Chondrocyte (in vitro differentiated cells): ENCODE data around the gene GRM7. TPM values are rescaled to one million over a fixed set of nuclear protein-coding genes. Genes with fewer than 3 reads are reported as not detected.

Source experiments
- DNase-seq: peaks from one replicate; pipeline ENCODE4 v3.0.0; 2021; ENCODE audit warnings: mixed read lengths, low spot score
- H3K27ac Mint-ChIP-seq: one replicate; pipeline ENCODE4 v1.8.0; 2021; ENCODE audit warnings: mild to moderate bottlenecking, moderate library complexity, mixed read lengths; ENCODE audit not compliant: unreplicated experiment
- H3K27me3 Mint-ChIP-seq: 2 replicates; pipeline ENCODE4 v1.8.0; 2021; ENCODE audit warnings: low read depth, mixed read lengths
- H3K36me3 Mint-ChIP-seq: 2 replicates; pipeline ENCODE4 v1.8.0; 2021; ENCODE audit warnings: low read depth, mixed read lengths
- H3K4me1 Mint-ChIP-seq: 2 replicates; pipeline ENCODE4 v1.8.0; 2021; ENCODE audit warnings: low read depth, mild to moderate bottlenecking, mixed read lengths
- H3K4me3 Mint-ChIP-seq: one replicate; pipeline ENCODE4 v1.8.0; 2021; ENCODE audit warnings: mild to moderate bottlenecking, moderate library complexity, mixed read lengths; ENCODE audit not compliant: unreplicated experiment
- H3K9me3 Mint-ChIP-seq: 2 replicates; pipeline ENCODE4 v1.8.0; 2021; ENCODE audit warnings: low read depth, mixed read lengths
- total RNA-seq: library from RNA; stranded (reverse); gene quantifications from 3 replicates; pipeline ENCODE4 v1.2.1, GENCODE V29; 2021
- TF ChIP-seq, protein P1 (sequence below): fragments of 200-600 bp; sonication (generic); IDR thresholded peaks from 2 replicates; pipeline ENCODE4 v1.5.0; 2021; ENCODE audit warnings: antibody characterized with exemption, mild to moderate bottlenecking, moderate library complexity

The GRM7 gene
- total RNA-seq, 1 donor from 2014 or later = not detected

GRCh38 chr3:7630351-7630911 is 769.5 kb downstream of the GRM7 start:
- DNase-seq = no peak
- no peaks in the 10 kb centered on the region for H3K36me3 Mint-ChIP-seq
- H3K4me3 Mint-ChIP-seq = no peak overlapping the region
- H3K27me3 Mint-ChIP-seq = peaks cover 2% of the 10 kb centered on the region
- peaks cover 8% of the 10 kb centered on the region for H3K4me1 Mint-ChIP-seq
- no peak overlapping the region for H3K27ac Mint-ChIP-seq
- H3K9me3 Mint-ChIP-seq = no peaks in the 10 kb centered on the region
- TF ChIP-seq, protein P1, sequence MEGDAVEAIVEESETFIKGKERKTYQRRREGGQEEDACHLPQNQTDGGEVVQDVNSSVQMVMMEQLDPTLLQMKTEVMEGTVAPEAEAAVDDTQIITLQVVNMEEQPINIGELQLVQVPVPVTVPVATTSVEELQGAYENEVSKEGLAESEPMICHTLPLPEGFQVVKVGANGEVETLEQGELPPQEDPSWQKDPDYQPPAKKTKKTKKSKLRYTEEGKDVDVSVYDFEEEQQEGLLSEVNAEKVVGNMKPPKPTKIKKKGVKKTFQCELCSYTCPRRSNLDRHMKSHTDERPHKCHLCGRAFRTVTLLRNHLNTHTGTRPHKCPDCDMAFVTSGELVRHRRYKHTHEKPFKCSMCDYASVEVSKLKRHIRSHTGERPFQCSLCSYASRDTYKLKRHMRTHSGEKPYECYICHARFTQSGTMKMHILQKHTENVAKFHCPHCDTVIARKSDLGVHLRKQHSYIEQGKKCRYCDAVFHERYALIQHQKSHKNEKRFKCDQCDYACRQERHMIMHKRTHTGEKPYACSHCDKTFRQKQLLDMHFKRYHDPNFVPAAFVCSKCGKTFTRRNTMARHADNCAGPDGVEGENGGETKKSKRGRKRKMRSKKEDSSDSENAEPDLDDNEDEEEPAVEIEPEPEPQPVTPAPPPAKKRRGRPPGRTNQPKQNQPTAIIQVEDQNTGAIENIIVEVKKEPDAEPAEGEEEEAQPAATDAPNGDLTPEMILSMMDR = no peak

DNA sequence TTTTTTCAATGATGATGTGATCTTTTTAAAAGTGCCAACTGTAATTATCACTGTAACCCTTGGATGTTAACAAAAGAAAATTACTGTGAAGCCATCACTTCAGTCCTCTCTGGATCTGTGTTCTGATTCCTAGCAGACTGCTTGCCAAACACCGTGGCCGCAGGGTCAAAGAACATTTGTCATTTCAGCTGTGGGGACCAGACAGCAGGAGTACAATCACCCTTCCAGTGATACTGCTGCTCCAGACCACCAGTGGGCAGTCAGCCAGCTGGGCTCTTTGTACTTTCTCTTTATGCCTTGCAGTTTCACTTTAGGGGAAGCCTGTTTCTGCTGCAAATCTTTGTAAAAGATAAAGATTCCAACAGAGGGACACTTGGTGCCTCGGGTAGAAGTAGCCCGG is 770.0 kb downstream of the GRM7 start:
- Mint-ChIP-seq H3K27me3 (peaks cover 2% of the 10 kb centered on the region), H3K9me3 (no peaks in the 10 kb centered on the region), H3K4me1 (peaks cover 8% of the 10 kb centered on the region), H3K4me3 (peak overlapping the region; percentile 37), H3K27ac (no peak overlapping the region), H3K36me3 (no peaks in the 10 kb centered on the region)
- TF ChIP-seq, protein P1 = peak; percentile 15
- DNase-seq = no peak

DNA sequence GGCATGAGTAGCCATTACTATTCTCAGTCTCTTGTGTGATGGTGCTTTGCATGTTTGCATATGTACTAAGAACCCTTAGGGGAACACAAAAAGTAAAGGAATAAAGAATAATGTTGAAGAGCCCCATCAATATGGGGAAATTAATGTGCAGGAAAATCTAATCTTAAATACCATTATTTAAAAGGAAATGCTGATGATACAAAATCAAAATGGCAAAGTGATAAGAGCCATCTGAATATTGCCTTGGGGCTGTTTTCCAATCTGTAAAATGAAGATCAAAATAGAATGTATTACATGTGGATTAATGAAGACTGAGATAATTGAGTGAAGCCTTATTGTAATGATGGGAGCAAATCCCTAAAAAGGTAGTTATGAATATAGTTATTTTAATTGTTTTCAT is 771.4 kb downstream of the GRM7 start:
- H3K36me3 Mint-ChIP-seq = no peaks in the 10 kb centered on the region
- no peak for DNase-seq
- H3K27me3 Mint-ChIP-seq = peaks cover 2% of the 10 kb centered on the region
- H3K27ac Mint-ChIP-seq = no peak overlapping the region
- no peaks in the 10 kb centered on the region for H3K9me3 Mint-ChIP-seq
- TF ChIP-seq, protein P1 = no peak
- peaks cover 8% of the 10 kb centered on the region for H3K4me1 Mint-ChIP-seq
- H3K4me3 Mint-ChIP-seq = no peak overlapping the region

DNA sequence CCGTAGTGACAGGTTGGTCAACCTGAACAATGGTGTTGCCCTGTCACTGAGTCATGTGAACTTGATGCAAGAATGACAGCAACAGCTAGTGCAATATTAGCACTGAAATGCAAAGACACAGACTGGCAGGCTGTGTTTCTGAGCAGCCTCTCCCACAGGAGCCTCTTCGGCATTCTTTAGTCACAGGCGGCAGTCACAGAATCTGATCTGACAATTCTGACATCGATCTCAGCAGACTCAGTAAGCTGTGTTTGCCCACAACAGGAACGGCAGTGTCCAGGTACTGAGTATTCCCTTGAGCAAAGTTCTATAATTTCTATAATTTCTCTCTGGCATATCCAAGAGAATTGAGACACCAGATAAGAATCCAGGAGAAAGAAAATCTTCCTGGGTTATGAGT is 776.8 kb downstream of the GRM7 start:
- Mint-ChIP-seq H3K4me1 (no peaks in the 10 kb centered on the region), H3K36me3 (no peaks in the 10 kb centered on the region), H3K4me3 (no peak overlapping the region), H3K27me3 (peaks cover 15% of the 10 kb centered on the region), H3K9me3 (no peaks in the 10 kb centered on the region), H3K27ac (no peak overlapping the region)
- TF ChIP-seq, protein P1 = no peak
- no peak for DNase-seq

DNA sequence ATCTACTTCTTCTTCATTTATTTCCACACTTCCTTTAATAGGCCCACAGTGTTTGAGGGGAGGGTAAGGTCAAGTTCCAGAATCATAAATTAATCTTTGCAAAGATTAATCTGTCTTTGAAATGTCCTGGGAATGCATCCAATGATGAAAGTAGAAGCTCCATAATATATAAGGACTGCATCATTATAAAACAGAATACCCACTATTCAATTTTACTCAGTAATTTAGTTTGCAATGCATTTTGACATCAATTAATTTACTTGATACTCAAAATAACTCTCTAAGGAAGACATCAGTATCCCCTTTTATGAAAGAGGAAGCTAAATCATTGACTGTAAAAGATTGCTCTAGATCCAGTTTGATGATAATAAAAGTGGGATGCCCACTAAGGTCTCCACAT is 777.2 kb downstream of the GRM7 start:
- Mint-ChIP-seq H3K4me1 (no peaks in the 10 kb centered on the region), H3K27me3 (peaks cover 15% of the 10 kb centered on the region), H3K36me3 (no peaks in the 10 kb centered on the region), H3K4me3 (no peak overlapping the region), H3K27ac (no peak overlapping the region), H3K9me3 (no peaks in the 10 kb centered on the region)
- DNase-seq = no peak
- TF ChIP-seq, protein P1 = no peak
